Measurements from ENCODE around the gene GRIN3A.

Gene GRIN3A

DNA sequence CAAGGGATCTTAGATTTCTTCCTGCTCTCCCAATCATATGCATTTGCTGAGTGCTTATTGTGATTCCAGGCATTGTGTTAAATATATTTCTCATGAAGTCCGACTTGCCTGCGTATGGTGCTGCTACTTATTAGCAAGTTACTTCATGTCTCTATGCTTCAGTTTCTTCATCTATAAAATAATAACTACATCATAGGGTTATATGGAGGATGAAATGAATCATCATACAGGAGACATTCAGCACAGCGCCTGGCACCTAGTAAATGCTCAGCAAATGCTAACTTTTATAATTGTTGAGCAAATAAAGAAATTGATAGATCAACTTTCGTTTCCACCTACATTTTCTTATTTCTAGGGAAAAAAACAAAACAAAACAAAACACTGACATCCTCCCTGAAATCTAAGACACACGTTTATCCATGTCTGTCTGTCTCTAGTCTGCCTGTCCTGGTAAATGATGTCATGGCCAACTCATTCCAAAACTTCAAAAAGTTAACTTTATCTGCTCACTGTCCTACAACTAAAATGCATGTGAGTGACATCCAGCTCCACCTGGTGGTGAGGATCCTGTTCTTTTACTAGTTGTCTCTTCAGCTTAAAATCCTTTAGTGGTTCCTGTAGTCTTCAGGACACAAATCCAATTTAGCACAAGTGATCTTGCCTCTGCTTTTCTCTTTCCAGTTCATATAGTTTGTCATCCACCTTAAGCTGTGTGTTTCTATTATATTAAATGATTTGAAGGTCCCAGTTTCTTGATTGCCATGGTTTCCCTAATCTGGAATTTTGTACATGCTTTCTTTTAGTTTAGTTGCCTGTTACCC lies 171.3 kb downstream of the GRIN3A start:
- TF ChIP-seq CEBPB (IDR thresholded peaks at IDR 0.05) (no peak), EP300 (IDR thresholded peaks at IDR 0.05; ENCODE audit: borderline replicate concordance) (no peak), REST (IDR thresholded peaks at IDR 0.05; ENCODE audit: low read depth) (no peak), TCF12 (IDR thresholded peaks at IDR 0.05; ENCODE audit: low read depth) (no peak), FOXM1 (IDR thresholded peaks at IDR 0.05; ENCODE audit: borderline replicate concordance, low read depth) (no peak)
- TF ChIP-seq, protein P1, sequence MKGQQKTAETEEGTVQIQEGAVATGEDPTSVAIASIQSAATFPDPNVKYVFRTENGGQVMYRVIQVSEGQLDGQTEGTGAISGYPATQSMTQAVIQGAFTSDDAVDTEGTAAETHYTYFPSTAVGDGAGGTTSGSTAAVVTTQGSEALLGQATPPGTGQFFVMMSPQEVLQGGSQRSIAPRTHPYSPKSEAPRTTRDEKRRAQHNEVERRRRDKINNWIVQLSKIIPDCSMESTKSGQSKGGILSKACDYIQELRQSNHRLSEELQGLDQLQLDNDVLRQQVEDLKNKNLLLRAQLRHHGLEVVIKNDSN (IDR thresholded peaks at IDR 0.05): no peak

DNA sequence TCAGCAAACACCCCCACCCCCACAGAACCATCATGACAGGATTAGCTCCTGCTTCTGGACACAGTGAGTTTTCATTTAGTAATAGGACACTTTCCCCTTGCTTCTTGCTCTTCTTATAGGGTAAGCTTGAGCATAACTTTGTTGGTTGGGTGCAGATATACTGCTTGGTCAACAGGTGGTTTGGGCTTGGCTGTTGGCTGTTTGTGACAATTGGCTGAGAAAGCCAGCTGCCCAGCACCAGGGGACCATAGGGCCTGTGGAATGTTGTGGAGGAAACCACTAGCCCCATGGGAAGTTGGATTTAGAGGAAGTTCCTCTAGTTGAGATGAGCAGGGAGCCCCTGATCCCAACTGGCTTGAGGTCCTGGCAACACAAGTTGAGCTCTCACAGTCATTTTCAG lies 174.2 kb downstream of the GRIN3A start:
- no peak for TF ChIP-seq RAD21 (IDR thresholded peaks at IDR 0.05; ENCODE audit: low read depth)
- no peak for TF ChIP-seq NFIC (IDR thresholded peaks at IDR 0.05)
- TF ChIP-seq EP300 (IDR thresholded peaks at IDR 0.05; ENCODE audit: borderline replicate concordance): no peak
- TF ChIP-seq ZBTB7A (IDR thresholded peaks at IDR 0.05; ENCODE audit: low read depth): no peak
- TF ChIP-seq, protein P1 (IDR thresholded peaks at IDR 0.05): no peak
- TF ChIP-seq YY1 (IDR thresholded peaks at IDR 0.05; ENCODE audit: low read depth): no peak
- no peak for TF ChIP-seq CEBPB (IDR thresholded peaks at IDR 0.05)
- TF ChIP-seq FOXM1 (IDR thresholded peaks at IDR 0.05; ENCODE audit: borderline replicate concordance, low read depth): no peak
- no peak for TF ChIP-seq TCF12 (IDR thresholded peaks at IDR 0.05; ENCODE audit: low read depth)
- no peak for TF ChIP-seq REST (IDR thresholded peaks at IDR 0.05; ENCODE audit: low read depth)
- no peak for TF ChIP-seq MAX (IDR thresholded peaks at IDR 0.05)
- TF ChIP-seq EGR1 (IDR thresholded peaks at IDR 0.05): no peak
- TF ChIP-seq TAF1 (IDR thresholded peaks at IDR 0.05; ENCODE audit: low read depth): no peak
- no peak for TF ChIP-seq CREB1 (IDR thresholded peaks at IDR 0.05; ENCODE audit: low read depth)
- TF ChIP-seq TEAD4 (IDR thresholded peaks at IDR 0.05): no peak

- TF ChIP-seq TAF1 (IDR thresholded peaks at IDR 0.05; ENCODE audit: low read depth): no peak
- TF ChIP-seq RAD21 (IDR thresholded peaks at IDR 0.05; ENCODE audit: low read depth): no peak
- no peak for TF ChIP-seq EP300 (IDR thresholded peaks at IDR 0.05; ENCODE audit: borderline replicate concordance)
- TF ChIP-seq MAX (IDR thresholded peaks at IDR 0.05): no peak
- no peak for TF ChIP-seq FOXM1 (IDR thresholded peaks at IDR 0.05; ENCODE audit: borderline replicate concordance, low read depth)
- TF ChIP-seq ZBTB7A (IDR thresholded peaks at IDR 0.05; ENCODE audit: low read depth): no peak
- no peak for TF ChIP-seq CEBPB (IDR thresholded peaks at IDR 0.05)
- TF ChIP-seq TEAD4 (IDR thresholded peaks at IDR 0.05): no peak
- TF ChIP-seq TCF12 (IDR thresholded peaks at IDR 0.05; ENCODE audit: low read depth): no peak
- TF ChIP-seq EGR1 (IDR thresholded peaks at IDR 0.05): no peak
Measured at GRCh38 chr9:101562966-101563365, 175.5 kb downstream of the GRIN3A start.

DNA sequence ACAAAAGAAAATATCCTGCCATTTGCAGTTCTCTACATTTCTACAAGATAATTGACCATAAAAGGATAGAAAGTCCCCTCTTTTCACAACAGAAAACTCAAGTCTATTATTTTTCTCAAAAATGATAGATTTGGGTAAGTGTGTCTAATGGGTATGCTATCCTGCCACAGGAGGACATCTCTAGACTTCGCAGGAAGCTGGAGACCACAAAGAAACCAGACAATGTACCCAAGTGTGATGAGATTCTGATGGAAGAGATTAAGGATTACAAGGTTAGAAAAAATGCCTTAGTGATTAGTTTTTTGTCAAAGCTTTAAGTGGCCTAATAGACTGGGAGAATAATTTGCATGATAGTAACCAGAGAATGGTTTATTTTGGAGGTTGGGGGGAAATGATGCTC lies 176.7 kb downstream of the GRIN3A start:
- TF ChIP-seq TEAD4 (IDR thresholded peaks at IDR 0.05): no peak

DNA sequence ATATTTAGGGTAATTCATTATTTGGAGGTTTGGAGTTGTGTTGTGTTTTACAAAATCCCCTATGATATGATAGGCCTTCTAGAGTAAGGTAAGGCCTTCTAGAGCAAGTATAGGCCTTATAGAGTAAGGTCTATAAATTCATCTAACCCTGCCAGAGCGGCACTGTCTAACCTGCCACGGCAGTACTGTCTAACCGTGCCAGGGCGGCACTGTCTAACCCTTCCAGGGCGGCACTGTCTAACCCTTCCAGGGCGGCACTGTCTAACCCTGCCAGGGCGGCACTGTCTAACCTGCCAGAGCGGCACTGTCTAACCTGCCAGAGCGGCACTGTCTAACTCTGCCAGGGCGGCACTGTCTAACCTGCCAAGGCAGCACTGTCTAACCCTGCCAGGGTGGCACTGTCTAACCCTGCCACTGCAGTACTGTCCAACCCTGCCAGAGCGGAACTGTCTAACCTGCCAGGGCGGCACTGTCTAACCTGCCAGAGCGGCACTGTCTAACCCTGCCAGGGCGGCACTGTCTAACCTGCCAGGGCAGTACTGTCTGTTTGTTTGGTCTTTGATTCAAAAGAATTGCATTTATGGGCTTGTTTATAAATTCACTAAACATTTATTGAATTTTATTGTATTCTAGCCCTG lies 195.2 kb downstream of the GRIN3A start:
- TF ChIP-seq MAX (IDR thresholded peaks at IDR 0.05) (no peak), ZBTB7A (IDR thresholded peaks at IDR 0.05; ENCODE audit: low read depth) (no peak), YY1 (IDR thresholded peaks at IDR 0.05; ENCODE audit: low read depth) (no peak), CEBPB (IDR thresholded peaks at IDR 0.05) (no peak), NFIC (IDR thresholded peaks at IDR 0.05) (no peak), FOXM1 (IDR thresholded peaks at IDR 0.05; ENCODE audit: borderline replicate concordance, low read depth) (no peak), RAD21 (IDR thresholded peaks at IDR 0.05; ENCODE audit: low read depth) (no peak), TEAD4 (IDR thresholded peaks at IDR 0.05) (no peak), CREB1 (IDR thresholded peaks at IDR 0.05; ENCODE audit: low read depth) (no peak), EP300 (IDR thresholded peaks at IDR 0.05; ENCODE audit: borderline replicate concordance) (no peak), EGR1 (IDR thresholded peaks at IDR 0.05) (no peak), TAF1 (IDR thresholded peaks at IDR 0.05; ENCODE audit: low read depth) (no peak), TCF12 (IDR thresholded peaks at IDR 0.05; ENCODE audit: low read depth) (no peak), REST (IDR thresholded peaks at IDR 0.05; ENCODE audit: low read depth) (no peak)
- TF ChIP-seq, protein P1 (IDR thresholded peaks at IDR 0.05): no peak
